ENCODE results near the gene SLC45A1. TPM values are rescaled to one million over a fixed set of nuclear protein-coding genes. Genes with fewer than 3 reads are reported as not detected.
A peak's percentile ranks its signal among the peaks of the same experiment; 100 is the strongest.
"Not testable (repeated sequence)": the region's sequence is repeated elsewhere in the genome, so short reads cannot be mapped to it uniquely, and the experiment has no call there.

SLC45A1 gene
- total RNA-seq: 1 to 10 TPM in 2 of 3 donors, under 1 TPM in 1; 0.73 to 3.6 (median 1.9) TPM

GRCh38 chr1:8317647-8318381 lies at the start of gene SLC45A1:
Gene SLC45A1 (plus strand): TSS chr1:8318114. CDS start chr1:8324330, 6,216 bp downstream.
- peak within 1 kb of the TSS; percentile 29 to 38 for H3K27ac ChIP-seq
- H3K9me3 ChIP-seq: no peaks in the 10 kb centered on the region
- H3K4me3 ChIP-seq: peak within 1 kb of the TSS; percentile 62 to 92 (median 68)
- H3K27me3 ChIP-seq: no peaks in the 10 kb centered on the region
- TF ChIP-seq POLR2AphosphoS5 (IDR thresholded peaks at IDR 0.05) (peak in 1 of 3 donors; percentile 6), CTCF (IDR thresholded peaks at IDR 0.05) (no peak), POLR2A (IDR thresholded peaks at IDR 0.05) (no peak)
- H3K36me3 ChIP-seq: no peaks in the 10 kb centered on the region
- DNase-seq (ENCODE audit: low spot score in 2 of 2): peak; percentile 55 to 70
- intact Hi-C loops (cut with DNase I; ENCODE audit: low total_unique reads): loop anchor here (10.0 kb wide), 1 partner anchor 333 kb away; no protein-coding TSS in a partner anchor
- peaks cover 3 to 4% of the 10 kb centered on the region in 2 donors for H3K4me1 ChIP-seq

- Histone ChIP-seq H3K27me3 (no peaks in the 10 kb centered on the region), H3K9me3 (no peaks in the 10 kb centered on the region), H3K4me1 (no peaks in the 10 kb centered on the region), H3K27ac (no peak overlapping the region), H3K4me3 (no peak overlapping the region), H3K36me3 (no peaks in the 10 kb centered on the region)
- DNase-seq (ENCODE audit: low spot score in 2 of 2): no peak
- TF ChIP-seq POLR2A (IDR thresholded peaks at IDR 0.05): no peak
- TF ChIP-seq POLR2AphosphoS5 (IDR thresholded peaks at IDR 0.05): no peak
- no peak for TF ChIP-seq CTCF (IDR thresholded peaks at IDR 0.05)
- intact Hi-C loops (cut with DNase I; ENCODE audit: low total_unique reads): no loop called here
These were observed 44.9 kb upstream of the SLC45A1 start for GRCh38 chr1:8273036-8273435.

- Histone ChIP-seq H3K27me3 (no peaks in the 10 kb centered on the region), H3K9me3 (no peaks in the 10 kb centered on the region), H3K27ac (no peak overlapping the region), H3K4me3 (no peak overlapping the region), H3K4me1 (no peaks in the 10 kb centered on the region), H3K36me3 (no peaks in the 10 kb centered on the region)
- DNase-seq (ENCODE audit: low spot score in 2 of 2): no peak
- TF ChIP-seq POLR2A (IDR thresholded peaks at IDR 0.05) (no peak), CTCF (IDR thresholded peaks at IDR 0.05) (no peak), POLR2AphosphoS5 (IDR thresholded peaks at IDR 0.05) (no peak)
- intact Hi-C loops (cut with DNase I; ENCODE audit: low total_unique reads): no loop called here
These were observed 43.6 kb upstream of the SLC45A1 start for GRCh38 chr1:8274352-8274751.

GRCh38 chr1:8276173-8276914 lies 41.6 kb upstream of the SLC45A1 start:
- no peak for DNase-seq (ENCODE audit: low spot score in 2 of 2)
- no peak overlapping the region for H3K27ac ChIP-seq
- H3K36me3 ChIP-seq: no peaks in the 10 kb centered on the region
- H3K27me3 ChIP-seq: no peaks in the 10 kb centered on the region
- intact Hi-C loops (cut with DNase I; ENCODE audit: low total_unique reads): no loop called here
- H3K4me1 ChIP-seq: no peaks in the 10 kb centered on the region
- TF ChIP-seq POLR2A (IDR thresholded peaks at IDR 0.05) (no peak), CTCF (IDR thresholded peaks at IDR 0.05) (no peak)
- no peaks in the 10 kb centered on the region for H3K9me3 ChIP-seq
- no peak overlapping the region for H3K4me3 ChIP-seq

GRCh38 chr1:8276932-8277331 lies 41.0 kb upstream of the SLC45A1 start:
- intact Hi-C loops (cut with DNase I; ENCODE audit: low total_unique reads): no loop called here
- Histone ChIP-seq H3K27ac (no peak overlapping the region), H3K27me3 (no peaks in the 10 kb centered on the region), H3K4me3 (no peak overlapping the region), H3K4me1 (no peaks in the 10 kb centered on the region), H3K36me3 (no peaks in the 10 kb centered on the region), H3K9me3 (no peaks in the 10 kb centered on the region)
- DNase-seq (ENCODE audit: low spot score in 2 of 2): no peak
- no peak for TF ChIP-seq POLR2A (IDR thresholded peaks at IDR 0.05)
- TF ChIP-seq CTCF (IDR thresholded peaks at IDR 0.05): no peak
- TF ChIP-seq POLR2AphosphoS5 (IDR thresholded peaks at IDR 0.05): no peak

GRCh38 chr1:8278677-8279076 lies 39.2 kb upstream of the SLC45A1 start:
- H3K4me3 ChIP-seq; H3K27me3 ChIP-seq; H3K36me3 ChIP-seq; H3K4me1 ChIP-seq; H3K9me3 ChIP-seq; H3K27ac ChIP-seq; DNase-seq (ENCODE audit: low spot score in 2 of 2): not testable (repeated sequence)
- intact Hi-C loops (cut with DNase I; ENCODE audit: low total_unique reads): loop anchor here (1.0 kb wide), 1 partner anchor 34 kb away; no protein-coding TSS in a partner anchor
